Measurements from ENCODE around the gene ANKRD11.
A peak's percentile ranks its signal among the peaks of the same experiment; 100 is the strongest.
"Not testable (repeated sequence)": the region's sequence is repeated elsewhere in the genome, so short reads cannot be mapped to it uniquely, and the experiment has no call there.

The ANKRD11 gene

DNA sequence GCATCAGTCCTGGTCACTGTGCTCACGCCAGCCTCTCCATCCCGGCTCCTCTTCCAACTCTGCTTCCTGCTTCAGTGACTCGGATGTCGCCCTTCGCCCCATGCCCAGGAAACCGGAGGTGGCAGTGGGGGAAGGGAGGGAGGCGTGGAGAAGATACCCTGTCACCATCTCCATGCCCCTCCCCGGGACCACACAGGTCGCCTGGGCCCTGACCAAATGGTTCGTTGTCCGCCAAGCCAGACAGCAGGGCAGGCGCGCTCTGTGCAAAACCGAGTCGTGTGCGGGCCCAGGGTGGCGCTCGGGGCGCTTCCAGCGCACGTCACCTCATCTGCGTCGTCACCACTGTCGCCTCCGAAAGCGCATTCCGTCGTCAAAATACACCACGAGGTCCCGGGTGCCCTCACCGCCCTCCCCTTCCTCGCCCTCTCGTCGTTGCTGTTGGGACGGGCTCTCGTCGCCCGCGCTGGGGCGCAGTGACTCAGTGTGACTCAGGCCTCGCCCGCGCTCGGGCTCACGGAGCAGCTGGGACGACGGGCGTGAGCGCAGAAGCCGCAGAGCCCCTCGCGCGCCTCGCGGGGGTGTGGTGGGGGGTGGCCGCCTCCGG is 233.6 kb downstream of the ANKRD11 start:
- DNase-seq, result peak; percentile 69 to 75

DNA sequence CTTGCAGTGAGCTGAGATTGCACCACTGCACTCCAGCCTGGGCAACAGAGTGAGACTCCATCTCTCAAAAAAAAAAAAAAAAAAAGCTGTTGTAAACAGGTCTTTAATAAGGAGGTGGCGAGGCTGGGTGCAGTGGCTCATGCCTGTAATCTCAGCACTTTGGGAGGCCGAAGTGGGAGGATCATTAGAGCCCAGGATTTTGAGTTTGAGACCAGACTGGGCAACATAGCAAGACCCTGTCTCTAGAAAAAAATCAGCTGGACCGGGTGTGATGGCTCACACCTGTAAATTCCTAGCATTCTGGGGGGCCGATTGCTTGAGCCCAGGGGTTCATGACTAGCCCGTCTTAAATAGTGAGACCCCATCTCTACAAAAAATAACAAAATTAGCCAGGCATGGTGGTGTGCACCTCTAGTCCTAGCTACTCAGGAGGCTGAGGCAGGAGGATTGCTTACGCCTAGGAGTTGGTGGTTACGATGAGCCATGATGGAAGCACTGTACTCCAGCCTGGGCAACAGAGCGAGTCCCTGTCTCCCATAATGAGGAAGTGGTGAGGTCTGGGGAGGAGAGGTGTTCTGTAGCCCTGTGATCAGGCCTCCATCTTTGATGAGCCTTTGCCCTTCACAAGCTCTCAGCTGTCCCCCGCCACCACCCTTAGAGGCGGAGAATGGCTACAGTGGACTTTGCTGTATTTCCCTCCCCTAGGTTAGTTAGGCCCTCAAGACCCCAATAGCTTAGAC is 236.6 kb downstream of the ANKRD11 start:
- no peak for DNase-seq

DNA sequence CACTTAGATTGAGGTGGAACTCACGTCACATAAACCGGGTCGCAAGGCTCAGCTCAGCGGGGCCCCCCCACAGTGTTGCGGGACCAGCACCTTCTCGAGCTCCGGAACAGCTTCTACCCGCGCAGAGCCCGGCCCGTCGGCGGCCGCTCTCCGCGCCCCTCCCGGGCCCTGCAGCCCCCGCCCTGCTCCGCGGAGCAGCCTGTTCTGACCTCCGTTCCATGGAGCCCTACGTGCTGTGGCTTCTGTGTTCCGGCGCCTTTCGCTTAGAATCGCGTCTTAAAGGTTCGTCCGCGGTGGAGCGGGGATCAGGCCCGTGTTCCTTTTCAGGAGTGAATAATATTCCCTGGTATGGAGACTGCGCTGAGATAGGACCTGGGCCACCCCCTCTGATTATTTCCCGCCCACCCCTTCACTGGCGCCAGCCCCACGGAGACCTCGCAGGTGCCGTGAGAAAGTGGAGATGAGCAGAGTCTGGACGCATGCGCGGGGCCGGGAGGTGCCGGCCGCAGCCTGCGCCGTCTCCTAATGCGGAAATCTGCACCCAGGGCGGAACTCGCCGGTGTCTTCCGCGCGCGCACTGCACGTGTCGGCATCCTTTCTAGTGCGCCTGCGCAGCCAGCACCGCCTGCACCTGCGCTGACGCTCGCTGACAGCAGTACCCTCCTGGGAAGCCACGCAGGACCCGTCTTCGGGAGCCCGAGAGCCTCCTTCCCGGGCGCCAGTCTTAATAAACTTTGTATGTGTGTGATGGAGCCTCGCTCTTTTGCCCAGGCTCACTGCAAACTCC is 242.0 kb downstream of the ANKRD11 start:
- DNase-seq, result peak; percentile 21 to 33

DNA sequence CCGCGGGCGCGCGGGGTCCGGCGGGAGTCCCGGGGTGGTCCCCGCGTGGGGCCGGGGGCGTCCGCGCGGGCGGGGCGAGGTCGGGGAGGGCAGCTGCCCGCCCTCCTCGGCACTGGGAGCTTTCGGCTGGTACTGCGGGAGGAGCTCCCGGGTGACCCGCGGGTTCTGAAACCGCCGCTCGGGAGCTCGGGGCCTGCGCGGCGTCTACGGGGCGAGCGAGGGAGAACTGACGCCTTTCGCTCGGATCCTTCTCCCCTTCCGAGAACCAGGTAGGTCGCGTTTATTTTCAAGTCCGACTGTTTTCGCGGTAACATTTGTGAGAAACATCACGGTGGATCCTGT is 242.7 kb downstream of the ANKRD11 start:
- DNase-seq, result not testable (repeated sequence)

DNA sequence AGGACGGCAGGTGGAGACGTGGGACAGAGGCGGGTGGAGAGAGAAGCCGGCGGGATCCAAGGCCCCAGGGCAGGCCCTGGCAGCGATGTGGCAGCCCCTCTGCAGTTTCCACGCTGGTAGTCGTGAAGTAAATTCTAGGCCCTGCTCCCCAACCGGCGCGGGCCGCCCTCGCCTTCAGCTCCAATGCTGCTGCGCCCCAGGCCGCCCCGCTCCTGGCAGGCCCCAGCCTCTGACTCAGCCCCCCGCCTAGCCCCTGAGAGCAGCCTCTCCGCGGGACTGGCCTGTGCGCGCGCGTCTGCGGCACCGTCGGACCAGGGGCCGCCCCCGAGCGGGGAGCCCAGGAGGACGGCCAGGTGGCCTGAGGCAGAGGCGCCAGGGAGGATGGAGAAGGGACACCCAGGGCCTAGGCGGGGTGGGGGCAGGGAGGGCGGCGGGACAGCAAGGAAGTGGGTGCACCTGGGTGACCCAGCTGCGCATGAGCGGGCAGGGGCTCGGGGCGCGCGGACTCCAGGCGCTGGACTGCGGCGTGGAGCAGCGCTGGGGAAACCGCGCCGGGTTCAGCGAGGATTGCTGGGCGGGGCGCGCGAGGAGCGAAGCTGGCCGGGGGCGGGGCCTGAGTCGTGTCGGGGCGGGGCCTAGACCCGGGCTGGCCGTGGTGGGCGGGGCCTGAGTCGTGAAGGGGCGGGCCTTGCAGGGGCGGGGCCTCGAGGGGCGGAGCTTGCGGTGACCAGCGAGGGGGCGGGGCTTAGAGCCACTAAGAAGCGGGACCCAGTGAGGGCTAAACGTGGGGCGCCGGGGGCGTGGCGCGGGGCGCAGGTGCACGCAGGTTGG is 243.2 kb downstream of the ANKRD11 start:
- DNase-seq, result peak; percentile 89 to 94

DNA sequence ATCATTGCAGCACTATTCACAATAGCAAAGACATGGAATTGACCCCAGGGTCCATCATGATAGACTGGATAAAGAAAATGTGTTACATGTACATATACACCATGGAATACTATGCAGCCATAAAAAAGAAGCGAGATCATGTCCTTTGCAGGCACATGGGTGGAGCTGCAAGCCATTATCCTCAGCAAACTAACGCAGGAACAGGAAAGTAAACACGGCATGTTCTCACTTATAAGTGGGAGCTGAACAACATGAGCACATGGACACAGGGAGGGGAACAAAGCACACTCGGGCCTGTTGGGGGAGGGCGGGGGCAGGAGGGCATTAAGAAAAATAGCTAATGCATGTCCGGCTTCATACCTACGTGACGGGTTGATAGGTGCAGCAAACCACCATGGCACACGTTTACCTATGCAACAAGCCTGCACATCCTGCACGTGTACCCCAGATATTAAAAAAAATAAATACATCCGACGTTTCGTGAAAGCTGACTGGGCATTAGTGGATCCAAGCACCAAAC is 243.9 kb downstream of the ANKRD11 start:
- no peak for DNase-seq

DNA sequence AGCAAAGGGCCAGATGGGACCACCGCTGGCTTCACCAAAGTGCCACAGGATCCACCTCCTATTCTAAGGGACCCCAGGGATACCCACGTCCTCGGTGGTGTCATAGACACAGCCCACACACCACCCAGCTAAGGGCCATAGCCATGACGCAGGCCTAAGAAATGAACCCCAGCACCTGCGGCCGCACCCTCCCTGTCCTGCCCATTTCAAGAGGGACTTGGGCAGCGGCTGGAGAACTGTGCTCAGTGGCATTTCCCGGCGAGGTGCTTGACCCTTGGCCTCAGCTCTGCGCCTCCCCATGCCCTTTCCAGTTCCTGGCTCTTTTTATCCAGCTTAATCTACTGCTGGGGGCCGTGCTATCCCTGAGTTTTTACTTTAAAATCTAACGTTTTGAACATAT is 245.6 kb downstream of the ANKRD11 start:
- DNase-seq, result no peak

DNA sequence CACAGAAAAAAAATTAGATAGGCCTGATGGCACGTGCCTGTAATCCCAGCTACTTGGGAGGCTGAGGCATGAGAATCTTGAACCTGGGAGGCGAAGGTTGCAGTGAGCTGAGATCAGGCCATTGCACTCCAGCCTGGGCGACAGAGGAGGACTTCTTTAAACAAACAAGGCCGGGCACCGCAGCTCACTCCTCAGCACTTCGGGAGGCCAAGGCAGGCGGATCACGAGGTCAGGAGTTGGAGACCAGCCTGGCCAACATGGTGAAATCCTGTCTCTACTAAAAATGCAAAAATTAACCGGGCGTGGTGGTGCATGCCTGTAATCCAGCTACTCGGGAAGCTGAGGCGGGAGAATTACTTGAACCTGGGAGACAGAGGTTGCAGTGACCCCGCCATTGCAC is 246.1 kb downstream of the ANKRD11 start:
- DNase-seq, result not testable (repeated sequence)

DNA sequence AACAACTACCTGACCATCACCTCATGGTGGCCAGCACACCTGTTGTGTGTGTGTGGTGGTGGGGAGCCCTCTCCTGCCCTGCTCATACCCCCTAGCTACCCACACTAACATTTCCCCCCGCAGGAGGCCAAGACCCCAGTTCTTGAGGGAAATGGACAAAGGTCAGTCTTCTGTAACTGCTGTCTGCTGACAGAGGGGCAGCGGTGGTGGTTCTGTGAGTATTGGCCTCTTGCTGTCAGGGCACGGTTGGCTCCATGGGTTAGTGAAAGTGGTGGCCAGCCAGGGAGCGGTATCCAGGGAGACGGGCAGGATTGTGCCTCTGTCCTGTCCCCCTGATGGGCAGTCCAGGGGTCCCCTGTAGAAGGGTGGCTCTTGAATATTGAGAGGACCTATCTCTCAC is 246.7 kb downstream of the ANKRD11 start:
- DNase-seq, result no peak

DNA sequence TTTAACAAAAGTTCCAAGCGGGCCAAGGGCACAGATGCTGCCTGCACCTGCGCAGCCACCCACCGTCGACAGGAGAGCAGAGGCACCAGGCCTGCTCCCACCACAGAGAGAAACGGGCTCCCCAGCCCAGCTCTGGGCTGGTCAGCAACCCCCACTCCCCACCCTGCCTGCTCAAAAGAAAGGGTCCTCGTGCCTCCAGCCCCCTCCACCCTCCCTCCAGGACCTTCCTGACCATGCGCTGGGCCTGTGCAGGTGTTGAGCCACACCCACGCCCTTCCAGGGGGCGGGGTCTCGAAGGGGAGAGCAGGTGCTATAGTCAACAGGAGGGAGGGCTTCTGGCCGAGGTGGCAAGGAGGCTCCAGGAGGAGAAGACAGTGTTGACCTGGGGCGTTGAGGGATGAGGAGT is 247.6 kb downstream of the ANKRD11 start:
- no peak for DNase-seq

DNA sequence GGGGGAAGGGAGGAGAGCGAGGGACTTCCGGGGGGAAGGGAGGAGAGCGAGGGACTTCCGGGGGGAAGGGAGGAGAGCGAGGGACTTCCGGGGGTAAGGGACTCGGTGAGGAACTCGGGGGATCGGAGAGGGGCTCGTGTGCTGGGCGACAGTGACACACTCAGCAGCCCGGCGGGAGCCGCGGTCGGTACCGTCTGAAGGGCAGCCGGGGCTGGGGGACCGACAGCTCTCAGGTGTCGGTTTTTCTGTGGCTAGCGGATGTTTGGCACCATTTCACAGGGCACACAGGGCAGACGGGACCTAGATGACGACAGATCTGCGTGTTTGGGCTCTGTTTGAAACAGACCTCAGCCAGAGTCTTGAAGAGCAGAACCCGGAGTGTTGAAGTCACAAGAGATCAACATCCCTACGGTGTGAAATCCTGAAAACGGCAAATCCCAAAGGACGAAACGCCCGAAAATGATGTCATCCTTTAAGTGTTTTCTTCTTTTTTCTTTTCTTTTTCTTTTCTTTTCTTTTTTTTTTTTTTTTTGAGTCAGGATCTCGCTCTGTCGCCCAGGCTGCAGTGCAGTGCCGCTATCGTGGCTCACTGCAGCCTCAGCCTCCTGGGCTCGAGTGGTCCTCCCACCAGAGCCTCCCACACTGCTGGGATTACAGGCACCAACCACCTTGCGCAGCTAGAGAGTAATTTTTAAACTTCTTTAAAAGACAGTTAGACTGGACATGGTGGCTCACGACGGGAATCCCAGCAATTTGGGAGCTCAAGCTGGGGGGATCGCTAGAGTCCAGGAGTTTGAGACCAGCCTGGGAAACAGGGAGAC is 249.0 kb downstream of the ANKRD11 start:
- peak; percentile 86 to 88 for DNase-seq

DNA sequence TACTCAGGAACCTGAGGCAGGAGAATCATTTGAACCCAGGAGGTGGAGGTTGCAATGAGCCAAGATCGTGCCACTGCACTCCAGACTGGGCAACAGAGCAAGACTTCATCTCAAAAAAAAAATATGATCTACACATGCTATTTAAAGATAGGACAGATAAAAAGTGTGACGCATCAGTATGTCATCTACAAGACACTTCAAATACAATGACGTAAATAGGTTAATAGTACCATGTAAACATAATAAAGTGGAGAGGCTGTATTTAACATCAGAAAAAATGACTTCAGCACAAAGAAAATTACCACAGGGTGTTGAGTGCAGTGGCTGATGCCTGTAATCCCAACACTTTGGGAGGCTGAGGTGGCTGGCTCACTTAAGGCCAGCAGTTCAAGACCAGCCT is 252.6 kb downstream of the ANKRD11 start:
- DNase-seq, result no peak

DNA sequence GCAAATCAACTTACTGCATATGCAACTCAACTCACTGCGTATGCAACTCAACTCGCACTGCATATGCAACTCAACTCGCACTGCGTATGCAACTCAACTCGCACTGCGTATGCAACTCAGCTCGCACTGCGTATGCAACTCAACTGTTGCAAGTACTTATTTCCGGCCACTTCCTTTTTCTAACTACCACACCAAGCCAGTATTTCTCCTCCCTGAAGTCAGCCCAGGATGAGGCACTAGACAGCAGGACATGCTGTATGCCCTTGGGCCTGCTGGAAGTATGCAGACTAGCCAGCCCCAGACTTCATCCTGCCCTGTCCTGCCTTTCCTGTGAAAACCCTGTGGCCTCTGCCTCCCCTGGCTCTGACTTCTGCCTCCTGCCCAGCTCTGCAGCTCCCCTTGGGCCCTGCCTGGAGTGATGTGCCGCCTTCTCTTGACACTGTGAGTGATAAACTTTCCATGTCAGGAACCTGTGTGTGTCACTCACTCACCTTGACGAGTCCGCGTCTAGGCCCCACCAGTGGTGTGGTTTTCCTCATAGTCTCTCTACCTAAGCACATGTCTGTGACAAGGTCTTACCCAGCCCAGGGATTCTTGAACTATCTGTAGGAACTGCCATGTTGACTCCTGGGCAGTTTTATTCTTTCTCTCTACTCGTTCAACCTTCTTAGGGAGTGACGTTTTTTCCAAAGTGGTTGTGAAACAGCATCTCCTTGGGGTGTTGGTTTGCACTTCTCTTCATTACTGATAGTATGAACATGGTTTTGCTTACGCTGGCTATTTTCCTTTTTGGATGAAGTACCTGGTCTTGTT is 256.5 kb downstream of the ANKRD11 start:
- no peak for DNase-seq

DNA sequence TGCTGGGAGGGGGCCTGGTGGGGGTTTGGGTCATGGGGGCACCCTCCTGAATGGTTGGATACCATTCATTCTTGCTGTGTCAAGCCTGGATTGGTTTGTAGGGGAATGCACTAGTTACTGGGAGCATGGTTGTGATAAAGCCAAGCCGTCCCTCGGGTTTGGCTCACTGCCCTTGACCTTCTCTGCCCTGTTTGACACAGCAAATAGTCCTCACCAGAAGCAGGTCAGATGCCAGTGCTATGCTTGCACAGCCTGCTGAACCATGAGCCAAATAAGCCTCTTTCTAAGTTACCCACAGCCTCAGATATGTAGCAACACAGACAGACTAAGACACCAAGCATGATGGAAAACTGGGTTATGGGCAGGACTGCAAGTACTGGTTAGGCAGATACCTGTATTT is 258.3 kb downstream of the ANKRD11 start:
- no peak for DNase-seq

DNA sequence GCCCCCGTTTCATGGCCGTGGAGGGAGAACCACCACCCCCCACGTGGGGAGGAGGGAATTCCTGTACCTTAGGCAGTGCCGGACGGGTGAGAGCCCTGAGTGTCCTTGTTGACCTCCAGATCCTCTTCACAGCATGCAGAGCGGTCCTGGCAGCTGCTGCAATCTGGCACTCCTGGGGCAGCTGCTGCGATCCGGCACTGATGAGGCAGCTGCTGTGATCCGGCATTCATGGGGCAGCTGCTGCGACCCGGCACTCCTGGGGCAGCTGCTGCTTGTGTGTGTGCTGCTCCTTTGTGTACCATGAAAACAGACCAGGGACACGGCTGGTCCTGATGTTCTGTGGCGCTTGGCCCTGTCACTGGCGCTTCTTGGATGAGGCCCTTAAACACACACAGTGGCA is 260.1 kb downstream of the ANKRD11 start:
- DNase-seq, result no peak

DNA sequence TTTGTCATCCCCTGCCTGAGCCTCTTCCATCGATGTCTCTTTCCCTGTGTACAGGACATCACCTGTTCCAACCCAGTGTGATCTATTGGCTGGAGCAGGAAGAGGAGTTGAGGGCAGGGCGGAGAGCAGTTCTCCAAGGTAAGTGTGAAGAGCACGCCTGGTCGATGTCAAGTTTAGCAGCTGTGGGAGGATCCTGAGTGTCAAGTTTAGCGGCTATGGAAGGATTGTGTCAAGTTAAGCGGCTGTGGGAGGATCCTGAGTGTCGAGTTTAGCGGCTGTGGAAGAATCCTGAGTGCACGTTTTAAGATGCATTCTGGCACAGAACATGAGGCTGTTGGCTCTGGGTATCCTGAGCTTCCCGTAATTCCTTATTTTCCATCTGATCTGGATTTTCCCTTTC is 265.7 kb downstream of the ANKRD11 start:
- no peak for DNase-seq

DNA sequence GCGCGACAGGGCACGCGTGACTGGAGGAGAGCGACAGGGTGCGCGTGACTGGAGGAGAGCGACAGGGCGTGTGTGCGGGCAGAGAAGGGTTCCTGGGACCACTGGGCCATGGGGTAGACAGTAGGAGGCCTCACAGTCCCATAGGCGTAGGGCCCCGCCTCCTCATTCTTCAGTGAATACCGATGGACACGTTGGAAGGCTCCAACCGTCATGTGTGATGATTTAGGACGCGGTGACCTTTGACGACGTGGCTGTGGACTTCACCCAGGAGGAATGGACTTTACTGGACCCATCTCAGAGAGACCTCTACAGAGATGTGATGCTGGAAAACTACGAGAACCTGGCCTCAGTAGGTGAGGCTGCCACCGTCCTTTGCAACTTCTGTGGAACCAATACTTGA is 267.4 kb downstream of the ANKRD11 start:
- no peak for DNase-seq

DNA sequence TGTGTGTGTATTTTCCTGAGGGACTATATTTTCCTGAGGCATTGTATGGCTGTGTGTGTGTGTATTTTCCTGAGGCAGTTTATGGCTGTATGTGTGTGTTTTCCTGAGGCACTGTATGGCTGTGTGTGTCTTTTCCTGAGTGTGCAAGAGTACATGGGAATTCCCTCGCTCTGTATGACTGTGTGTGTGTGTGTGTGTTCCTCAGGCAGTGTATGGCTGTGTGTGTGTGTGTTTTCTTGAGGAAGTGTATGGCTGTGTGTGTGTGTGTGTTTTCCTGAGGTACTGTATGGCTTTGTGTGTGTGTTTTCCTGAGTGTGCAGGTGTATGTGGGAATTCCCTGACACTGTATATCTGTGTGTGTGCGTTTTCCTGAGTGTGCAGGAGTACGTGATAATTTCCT is 268.8 kb downstream of the ANKRD11 start:
- no peak for DNase-seq

DNA sequence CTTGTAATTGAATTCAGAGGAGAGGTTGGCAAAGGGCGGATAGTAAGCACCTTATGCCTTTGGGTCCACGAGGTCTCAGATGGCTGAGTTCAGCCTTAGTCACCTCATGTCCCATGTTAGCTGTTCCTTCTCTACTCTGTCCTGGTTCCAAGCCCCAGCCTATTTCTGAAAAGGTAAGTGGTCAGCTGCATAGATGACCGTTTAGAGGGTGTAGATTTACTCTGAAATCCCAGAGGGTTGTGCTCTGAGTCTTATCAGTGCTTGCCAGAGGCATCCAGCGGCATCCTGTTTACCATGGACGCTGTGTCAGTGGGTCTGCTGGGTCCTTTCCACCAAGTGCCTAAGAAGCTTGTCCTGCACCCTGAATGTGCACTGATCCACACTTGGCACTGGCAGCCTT is 271.0 kb downstream of the ANKRD11 start:
- no peak for DNase-seq
